Measurements from ENCODE around the gene SPINK2.

DNA sequence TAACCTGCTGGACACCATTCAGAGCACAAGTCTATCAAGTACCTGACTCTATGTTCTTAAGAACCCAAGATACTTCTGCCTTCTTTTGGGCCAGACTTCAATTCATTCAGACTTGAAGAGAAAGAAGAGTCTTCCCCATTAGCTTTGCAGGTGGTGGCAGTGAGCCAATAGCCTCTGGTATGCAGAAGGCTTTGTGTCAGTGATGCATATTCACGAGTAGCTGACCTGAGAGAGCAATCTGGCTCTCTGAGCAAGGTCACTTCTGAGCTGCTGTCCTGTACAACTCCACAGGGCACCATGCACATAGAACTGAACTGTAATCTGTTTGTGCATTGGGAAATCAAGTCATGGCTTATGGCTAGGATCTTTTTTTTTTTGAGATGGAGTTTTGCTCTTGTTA is 39.9 kb upstream of the SPINK2 start:
- no peak for TF ChIP-seq POLR2A (IDR thresholded peaks at IDR 0.05; ENCODE audit: insufficient read depth in 1 of 2, low read depth in 2 of 2, low read length in 2 of 2)
- TF ChIP-seq ISX (CRISPR knock-in tag; conservative IDR thresholded peaks at IDR 0.05), result no peak
- TF ChIP-seq EP300 (IDR thresholded peaks at IDR 0.05; ENCODE audit: low read depth in 2 of 2, low read length in 2 of 2), result no peak
- no peak for TF ChIP-seq EP300 (CRISPR knock-in tag; IDR thresholded peaks at IDR 0.05; ENCODE audit: borderline replicate concordance)
- TF ChIP-seq HIVEP1 (CRISPR knock-in tag; IDR thresholded peaks at IDR 0.05), result no peak
- no peak for TF ChIP-seq ZSCAN31 (CRISPR knock-in tag; IDR thresholded peaks at IDR 0.05; ENCODE audit: low read depth)
- no peak for TF ChIP-seq FOXM1 (CRISPR knock-in tag; IDR thresholded peaks at IDR 0.05)
- TF ChIP-seq RFX5 (IDR thresholded peaks at IDR 0.05; ENCODE audit: low read depth, low read length), result no peak
- TF ChIP-seq TCF7 (IDR thresholded peaks at IDR 0.05; ENCODE audit: low read depth), result no peak
- no peak for TF ChIP-seq ZNF292 (CRISPR knock-in tag; IDR thresholded peaks at IDR 0.05; ENCODE audit: borderline replicate concordance, low read depth)
- no peak for TF ChIP-seq SMAD1 (CRISPR knock-in tag; IDR thresholded peaks at IDR 0.05; ENCODE audit: borderline replicate concordance, low read depth)
